Measurements from ENCODE around the gene ERF.

- TF ChIP-seq GATA3 (IDR thresholded peaks at IDR 0.05; ENCODE audit: low read depth, low read length) (no peak), GATA2 (IDR thresholded peaks at IDR 0.05; ENCODE audit: low read depth, low read length) (no peak)
These were observed 29.2 kb upstream of the ERF start for GRCh38 chr19:42284066-42284501.
